Activated T-helper 9 cell treated with anti-CD3 and anti-CD28 coated beads, Interleukin-2, amount 50 U/mL, for 16 hours (primary cell): ENCODE measurements around the gene TMEM14C.
"Not testable (repeated sequence)": the region's sequence is repeated elsewhere in the genome, so short reads cannot be mapped to it uniquely, and the experiment has no call there.

Source experiments
- DNase-seq: peaks from one replicate; pipeline ENCODE4 v3.0.0-alpha.2; 2020; ENCODE audit warnings: low read depth

The TMEM14C gene

DNA sequence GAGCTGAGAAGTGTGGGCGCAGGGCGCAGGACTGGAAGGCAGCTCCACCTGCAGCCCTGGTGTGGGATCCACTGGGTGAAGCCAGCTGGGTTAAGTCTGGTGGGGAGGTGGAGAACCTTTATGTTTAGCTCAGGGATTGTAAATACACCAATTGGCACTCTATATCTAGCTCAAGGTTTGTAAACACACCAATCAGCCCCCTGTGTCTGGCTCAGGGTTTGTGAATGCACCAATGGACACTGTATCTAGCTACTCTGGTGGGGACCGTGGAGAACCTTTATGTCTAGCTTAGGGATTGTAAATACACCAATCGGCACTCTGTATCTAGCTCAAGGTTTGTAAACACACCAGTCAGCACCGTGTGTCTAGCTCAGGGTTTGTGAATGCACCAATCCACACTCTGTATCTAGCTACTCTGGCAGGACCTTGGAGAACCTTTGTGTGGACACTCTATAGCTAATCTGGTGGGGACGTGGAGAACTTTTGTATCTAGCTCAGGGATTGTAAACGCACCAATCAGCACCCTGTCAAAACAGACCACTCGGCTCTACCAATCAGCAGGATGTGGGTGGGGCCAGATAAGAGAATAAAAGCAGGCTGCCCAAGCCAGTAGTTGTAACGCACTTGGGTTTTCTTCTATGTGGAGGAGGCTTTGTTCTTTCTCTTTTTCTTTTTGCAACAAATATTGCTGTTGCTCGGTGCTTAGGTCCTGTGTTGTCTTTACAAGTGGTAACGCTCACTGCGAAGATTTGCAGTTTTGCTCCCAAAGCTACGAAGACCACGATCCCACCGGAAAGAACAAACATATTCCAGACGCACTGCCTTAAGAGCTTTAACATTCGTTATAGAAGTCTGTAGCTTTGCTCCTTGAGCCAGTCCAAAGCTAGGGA lies 1.7 kb upstream of the TMEM14C start:
- DNase-seq = not testable (repeated sequence)

DNA sequence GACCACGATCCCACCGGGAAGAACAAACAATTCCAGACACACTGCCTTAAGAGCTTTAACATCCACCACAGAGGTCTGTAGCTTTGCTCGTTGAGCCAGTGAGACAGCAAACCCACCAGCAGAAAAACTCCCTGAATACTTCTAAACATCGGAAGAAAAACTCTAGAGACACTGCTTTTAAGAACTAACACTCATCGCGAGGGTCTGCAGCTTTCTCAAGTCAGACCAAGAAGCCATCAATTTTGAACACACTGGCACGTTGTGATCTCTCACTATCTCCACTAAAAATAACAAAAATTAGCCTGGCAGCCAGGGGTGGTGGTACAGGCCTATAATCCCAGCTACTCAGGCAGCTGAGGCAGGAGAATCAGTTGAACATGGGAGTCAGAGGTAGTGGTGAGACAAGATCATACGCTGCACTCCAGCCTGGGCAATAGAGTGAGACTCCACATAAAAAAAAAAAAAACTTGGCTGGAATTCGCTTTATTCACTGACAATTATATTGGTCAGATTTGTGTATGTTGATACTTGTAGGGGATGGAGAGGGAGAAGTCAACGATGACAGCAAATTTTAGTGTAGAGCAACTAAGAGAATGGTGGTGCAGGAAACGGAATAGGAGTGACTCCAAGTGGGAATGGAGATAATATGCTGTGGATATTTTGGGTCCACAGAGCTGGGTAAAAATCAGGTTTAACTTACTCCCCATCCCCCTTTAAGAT lies 860 bp upstream of the TMEM14C start:
- DNase-seq = no peak

DNA sequence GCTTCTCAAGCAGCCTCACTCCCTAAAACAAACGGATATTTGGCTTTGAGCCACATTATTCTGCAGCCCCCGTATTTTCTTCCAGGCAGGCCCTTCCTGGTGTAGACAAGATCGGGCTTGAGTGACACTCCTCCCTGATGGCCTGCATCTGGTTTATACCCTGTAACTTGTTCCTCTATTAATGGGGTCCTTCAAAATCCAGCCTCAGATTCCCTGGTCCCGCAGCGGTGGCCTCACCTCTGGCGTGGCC lies 375 bp upstream of the TMEM14C start:
- no peak for DNase-seq

DNA sequence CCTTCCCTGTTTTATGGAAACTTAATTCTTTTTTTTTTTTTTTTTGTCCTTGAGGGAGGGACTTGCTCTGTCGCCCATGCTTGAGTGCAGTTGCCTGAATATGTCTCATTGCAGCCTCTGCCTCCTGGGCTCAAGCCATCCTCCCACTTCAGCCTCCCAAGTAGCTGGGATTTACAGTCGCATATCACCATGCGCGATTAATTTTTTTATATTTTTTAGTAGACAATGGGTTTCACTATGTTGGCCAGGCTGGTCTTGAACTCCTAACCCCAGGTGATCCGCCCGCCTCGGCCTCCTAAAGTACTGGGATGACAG lies 654 bp downstream of the TMEM14C start:
- no peak for DNase-seq

DNA sequence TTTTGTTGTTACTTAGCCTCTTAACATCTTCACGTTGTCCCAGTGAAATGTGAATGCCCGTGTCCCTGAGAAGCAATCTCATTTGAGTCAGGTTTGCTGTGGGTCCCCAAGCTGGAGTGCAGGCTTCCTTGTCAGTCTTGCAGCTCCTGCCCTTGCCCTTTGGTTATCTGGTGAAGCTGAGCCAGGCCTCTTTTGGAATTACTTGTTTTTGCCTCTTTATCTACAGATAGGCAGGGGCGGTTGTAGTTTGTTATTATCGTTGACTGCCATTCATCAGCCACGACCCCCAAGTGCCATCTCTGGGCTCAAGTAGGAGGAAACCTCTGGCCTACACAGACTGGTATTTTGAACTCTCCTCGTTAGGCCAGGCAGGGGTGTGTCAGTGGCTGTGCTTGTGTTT lies 2.2 kb downstream of the TMEM14C start:
- no peak for DNase-seq

DNA sequence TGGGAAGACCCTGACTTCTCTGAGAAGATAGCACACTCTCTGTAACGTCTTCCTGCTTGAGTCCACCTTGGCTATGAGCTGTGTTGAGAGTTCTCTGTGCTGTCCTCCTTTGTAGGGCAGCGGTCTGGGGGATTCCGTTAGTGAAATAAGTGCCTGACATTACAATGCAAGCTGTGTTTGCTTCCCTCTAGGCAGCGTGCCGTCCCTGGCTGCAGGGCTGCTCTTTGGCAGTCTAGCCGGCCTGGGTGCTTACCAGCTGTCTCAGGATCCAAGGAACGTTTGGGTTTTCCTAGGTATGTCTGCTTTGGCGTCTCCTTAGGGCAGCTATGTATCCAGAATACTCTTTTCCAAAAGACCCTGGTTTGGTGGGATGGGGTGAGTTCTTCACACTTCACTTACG lies 2.8 kb downstream of the TMEM14C start:
- no peak for DNase-seq

DNA sequence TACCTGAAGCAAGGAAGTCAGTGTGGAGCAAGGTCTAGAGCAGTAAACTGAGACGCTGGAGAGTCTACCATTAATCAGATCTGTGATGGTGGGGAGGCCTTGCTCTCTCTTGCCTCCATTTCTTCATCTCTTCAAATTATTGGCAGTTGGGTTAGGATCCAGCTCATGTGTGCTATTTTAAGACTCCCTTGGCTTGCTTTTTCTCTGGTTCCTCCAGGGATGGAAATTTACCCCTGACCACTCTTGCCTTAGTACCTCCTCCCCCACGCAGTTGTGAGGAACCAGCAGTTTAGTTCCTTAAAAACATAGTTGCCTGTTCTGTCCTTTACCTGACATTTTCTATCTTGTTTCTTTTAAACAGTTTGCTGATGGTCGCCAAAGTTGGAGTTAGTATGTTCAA lies 7.4 kb downstream of the TMEM14C start:
- DNase-seq = no peak

DNA sequence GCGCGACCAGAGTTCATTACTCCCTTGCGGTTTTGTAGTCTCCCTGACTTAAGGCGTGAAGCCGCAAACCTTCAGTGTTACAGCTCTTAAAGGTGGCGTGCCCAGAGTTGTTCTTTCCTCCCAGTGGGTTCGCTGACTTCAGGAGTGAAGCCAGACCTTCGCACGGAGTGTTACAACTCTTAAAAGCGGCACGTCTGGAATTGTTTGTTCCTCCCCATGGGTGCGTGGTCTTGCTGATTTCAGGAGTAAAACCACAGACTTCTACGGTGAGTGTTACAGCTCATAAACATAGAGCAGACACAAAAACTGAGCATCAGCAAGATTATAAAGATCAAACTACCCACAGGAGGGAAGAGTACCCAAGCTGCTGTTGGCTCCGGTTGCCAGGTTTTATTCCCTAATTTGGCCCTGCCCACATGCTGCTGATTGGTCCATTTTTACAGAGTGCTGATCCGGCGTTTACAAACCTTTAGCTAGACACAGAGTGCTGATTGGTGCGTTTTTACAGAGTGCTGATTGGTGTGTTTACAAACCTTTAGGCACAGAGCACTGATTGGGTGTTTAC lies 10.4 kb downstream of the TMEM14C start:
- no peak for DNase-seq

DNA sequence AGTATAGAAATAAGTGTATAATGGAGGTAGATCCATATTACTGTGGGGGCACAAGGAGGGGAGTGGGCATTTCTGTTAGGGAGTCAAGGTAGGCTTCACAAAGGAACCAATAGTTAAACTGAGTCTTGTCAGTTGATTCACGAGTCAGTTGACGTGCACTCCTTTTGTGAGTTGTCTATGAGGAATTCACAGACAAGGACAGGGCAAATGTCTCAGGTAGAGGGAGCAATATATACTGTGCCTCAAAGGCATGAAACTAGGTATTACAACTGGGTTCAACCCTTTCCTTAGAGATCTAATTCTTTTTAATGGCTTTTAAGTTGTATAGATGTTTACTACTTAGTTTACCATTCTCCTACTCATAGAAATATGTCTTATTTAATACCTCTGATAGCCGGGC lies 11.0 kb downstream of the TMEM14C start:
- no peak for DNase-seq

DNA sequence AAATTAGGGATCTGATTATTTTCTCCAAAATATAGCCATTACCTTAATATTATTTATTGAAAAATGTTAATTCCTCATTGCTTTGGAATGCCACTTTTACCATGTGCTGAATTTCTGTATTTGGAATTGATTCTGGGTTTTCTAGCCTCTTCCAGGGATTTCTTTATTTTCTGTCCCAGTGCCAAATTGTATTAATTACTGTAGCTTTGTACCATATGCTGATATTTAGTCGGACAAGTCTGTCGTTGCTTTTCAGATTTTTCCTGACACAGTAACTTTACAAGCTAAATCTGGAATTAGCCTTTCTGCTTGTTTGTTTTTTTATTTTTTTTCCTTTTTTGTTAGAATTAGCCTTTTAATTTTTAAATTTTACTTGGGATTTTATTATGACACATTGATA lies 13.9 kb downstream of the TMEM14C start:
- DNase-seq = no peak

DNA sequence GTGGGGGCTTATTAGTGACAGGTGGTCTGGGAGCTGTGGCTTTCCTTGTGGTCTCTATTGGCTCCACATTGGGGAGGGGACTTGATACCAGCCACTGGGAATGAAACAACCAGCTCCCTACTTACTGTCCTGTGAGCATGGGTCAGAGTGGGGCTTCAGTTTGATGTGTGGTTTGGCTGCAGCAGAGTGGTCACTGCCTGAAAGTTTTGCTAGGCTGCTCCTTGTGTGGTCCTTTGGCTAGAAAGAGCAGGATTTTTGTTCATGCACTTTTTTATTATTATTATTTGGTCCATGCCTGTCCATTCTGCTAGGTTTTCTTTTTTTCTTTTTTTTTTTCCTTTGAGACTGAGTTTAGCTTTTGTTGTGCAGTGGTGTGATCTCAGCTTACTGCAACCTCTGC lies 17.2 kb downstream of the TMEM14C start:
- no peak for DNase-seq

DNA sequence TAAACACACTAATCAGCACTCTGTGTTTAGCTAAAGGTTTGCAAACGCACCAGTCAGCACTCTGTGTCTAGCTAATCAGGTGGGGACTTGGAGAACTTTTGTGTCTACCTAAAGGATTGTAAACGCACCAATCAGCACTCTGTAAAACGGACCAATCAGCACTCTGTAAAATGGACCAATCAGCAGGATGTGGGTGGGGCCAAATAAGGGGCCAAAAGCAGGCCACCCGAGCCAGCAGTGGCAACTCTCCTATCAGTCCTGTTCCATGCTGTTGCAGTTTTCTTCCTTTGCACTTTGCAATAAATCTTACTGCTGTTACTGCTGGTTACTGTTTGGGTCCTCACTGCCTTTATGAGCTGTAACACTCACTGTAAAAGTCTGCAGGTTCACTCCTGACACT lies 18.8 kb downstream of the TMEM14C start:
- DNase-seq = not testable (repeated sequence)

DNA sequence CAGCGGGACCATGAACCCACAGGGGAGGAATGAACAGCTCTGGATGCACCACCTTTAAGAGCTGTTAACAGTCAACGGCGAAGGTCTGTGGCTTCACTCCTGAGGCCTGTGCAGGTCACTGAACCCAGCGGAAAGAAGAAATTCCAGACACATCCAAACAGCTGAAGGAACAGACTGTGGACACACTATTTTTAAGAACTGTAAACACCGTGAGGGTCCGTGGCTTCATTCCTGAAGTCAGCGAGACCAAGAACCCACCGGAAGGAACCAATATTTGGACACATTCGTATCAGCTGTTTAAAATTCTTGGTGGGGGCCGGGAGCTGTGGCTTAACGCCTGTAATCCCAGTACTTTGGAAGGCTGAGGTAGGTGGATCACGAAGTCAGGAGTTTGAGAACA lies 19.4 kb downstream of the TMEM14C start:
- DNase-seq = no peak

DNA sequence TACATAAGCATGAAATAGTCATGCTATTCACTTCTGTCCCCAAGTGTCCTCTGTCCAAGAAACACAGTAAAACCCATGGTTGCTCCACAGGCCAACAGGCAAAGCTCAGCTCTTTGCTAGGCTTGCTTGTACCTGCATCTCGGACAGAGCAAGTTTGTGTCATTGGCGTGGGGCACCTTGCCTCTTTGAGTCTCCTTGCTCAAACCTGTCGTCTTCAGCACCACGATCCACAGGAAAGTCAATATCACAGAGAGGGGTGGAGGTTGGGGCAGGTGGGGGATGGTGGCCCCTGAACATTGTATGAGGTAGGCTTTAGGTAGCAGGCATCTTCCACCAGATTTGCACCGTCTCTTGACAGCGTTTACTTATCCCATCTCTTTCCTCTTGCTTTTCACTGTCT lies 20.6 kb downstream of the TMEM14C start:
- no peak for DNase-seq

DNA sequence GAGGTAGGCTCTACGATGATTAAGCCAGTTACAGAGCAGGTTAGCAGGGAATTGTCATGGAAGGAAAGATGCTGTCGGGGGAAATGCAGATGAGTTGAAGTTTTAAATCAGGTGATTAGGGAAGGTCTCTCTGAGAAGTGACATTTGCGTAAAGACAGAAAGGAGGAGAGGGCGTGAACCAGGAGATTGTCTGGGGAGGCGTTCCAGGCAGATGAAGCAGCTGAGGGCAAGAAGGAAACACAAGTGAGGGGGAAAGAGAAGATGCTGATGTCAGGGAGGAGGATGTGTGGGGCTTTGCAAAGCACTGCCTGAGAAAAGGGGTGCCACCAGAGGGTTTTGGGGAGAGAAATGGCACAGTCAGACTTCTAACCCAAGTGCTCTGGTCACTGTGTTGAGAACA lies 22.2 kb downstream of the TMEM14C start:
- DNase-seq = no peak

DNA sequence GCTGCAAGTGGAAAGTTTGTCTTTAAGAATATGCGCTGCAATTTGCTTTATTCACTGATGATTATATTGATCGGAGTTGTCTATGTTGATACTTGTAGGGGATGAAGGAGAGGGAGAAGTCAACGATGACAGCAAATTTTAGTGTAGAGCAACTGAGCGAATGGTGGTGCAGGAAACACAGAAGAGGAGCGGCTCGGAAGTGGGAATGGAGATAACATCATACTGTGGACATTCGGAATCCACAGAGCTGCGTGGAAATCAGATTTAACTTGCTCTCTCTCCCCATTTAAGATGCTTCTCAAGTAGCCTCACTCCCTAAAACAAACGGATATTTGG lies 24.0 kb downstream of the TMEM14C start:
- DNase-seq = no peak

DNA sequence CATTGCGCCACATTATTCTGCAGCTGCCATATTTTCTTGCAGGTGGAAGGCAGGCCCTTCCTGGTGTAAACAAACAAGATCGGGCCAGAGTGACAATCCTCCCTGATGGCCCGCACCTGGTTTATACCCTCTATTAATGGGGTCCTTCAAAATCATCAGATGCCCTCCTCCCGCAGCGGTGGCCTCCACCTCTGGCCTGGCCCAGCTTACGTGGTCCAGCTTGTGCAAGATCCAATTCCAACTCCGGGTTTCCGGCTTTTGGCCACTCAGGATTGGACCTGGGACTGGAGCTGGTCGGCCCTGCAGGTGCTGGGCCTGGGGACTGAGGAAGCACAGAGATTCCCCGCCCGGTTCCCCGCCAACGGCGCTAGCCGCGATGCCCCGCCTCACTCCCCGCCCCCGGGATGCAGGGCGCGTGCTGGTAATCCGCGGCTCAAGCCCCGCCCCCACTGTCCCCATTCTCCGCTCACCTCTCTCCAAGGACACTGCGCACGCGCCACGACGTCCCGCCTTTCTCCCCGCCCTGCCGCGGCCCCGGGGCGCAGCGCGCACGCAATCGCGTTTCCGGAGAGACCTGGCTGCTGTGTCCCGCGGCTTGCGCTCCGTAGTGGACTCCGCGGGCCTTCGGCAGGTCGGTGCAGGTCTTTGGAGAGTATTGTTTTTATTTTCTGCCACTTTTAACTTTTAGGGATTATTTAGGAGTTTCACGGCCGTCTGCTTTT lies 24.5 kb downstream of the TMEM14C start, which contains the start of gene TMEM14B:
Gene TMEM14B (plus strand): TSS at position 555 of the 722 bp plus-strand sequence. CDS start 1,441 bp downstream, outside the sequence.
- DNase-seq = peak; percentile 100

DNA sequence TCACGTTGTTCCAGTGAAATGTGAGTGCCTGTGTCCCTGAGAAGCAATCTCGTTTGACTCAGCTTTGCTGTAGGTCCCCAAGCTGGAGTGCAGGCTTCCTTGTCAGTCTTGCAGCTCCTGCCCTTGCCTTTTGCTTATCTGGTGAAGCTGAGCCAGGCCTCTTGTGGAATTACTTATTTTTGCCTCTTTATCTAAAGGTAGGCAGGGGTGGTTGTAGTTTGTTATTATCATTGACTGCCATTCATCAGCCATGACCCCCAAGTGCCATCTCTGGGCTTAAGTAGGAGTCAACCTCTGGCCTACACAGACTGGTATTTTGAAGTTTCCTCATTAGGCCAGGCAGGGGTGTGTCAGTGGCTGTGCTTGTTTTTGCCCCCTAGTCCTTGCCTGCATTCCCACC lies 26.9 kb downstream of the TMEM14C start:
- no peak for DNase-seq

DNA sequence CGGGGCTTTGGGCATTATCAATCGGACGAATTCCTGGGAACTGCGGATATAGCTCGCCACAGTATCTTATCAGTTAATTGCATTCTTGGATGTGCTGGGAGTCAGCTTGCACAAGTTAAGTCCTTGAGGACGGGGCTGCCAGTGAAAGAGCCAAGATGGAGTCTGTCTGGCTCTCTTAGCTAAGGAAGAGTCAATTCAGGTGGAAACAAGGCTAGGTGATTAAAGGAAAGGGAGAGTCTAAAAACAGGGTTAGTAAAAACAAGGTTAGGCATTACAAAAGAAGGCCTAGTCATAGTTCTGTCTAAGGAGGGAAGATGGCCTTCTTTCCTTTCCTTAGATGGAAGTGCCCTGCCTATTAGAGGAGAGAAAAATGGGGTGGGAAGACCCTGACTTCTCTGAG lies 27.7 kb downstream of the TMEM14C start:
- not testable (repeated sequence) for DNase-seq

DNA sequence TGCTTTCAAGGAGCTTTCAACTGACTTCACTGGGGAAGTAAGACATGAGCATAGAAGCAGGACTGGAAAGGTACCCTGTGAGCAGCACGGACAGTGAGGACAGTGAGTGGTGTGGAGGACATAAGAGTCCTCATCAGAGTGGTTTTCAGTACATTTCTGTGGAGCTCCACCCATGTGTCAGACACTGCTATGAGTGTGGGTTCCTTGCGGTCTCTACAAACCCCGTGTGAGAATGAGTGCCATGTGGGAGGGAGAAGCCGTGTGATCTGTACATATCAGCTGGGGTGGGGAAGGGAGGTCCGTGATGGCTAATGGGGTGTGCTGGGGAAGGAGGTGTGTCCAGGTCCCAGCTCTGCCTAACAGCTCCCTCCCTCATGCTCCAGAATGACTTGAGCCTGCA lies 28.9 kb downstream of the TMEM14C start:
- not testable (repeated sequence) for DNase-seq

DNA sequence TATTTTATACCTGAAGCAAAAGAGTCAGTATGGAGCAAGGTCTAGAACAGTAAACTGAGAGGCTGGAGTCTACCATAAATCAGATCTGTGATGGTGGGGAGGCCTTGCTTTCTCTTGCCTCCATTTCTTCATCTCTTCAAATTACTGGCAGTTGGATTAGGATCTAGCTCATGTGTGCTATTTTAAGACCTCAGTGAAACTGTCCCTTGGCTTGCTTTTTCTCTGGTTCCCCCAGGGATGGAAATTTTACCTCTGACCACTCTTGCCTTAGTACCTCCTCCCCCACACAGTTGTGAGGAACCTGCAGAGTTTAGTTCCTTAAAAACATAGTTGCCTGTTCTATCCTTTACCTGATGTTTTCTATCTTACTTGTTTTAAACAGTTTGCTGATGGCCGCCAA lies 33.2 kb downstream of the TMEM14C start:
- DNase-seq = no peak

DNA sequence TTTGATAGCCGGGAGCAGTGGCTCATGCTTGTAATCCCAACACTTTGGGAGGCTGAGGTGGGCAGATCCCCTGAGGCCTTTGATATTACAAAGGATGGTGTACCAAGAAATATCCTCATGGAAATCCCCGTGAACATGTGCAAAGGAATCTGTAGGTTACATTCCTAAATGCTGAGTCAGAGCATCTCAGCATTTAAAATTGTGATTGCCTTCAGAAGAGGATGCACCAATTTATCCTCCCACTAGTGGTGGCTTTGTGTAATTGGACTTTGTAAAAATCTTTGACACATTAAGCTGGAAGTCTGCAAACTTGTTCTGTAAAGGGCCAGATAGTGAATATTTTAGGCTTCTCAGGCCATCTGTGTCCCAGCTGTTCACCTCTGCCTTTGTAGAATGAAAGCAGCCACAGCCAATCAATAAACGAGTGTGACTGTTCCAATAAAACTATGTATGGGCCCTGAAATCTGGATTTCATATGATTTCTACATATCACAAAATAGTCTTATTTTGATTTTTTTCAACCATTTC lies 36.5 kb downstream of the TMEM14C start:
- no peak for DNase-seq

DNA sequence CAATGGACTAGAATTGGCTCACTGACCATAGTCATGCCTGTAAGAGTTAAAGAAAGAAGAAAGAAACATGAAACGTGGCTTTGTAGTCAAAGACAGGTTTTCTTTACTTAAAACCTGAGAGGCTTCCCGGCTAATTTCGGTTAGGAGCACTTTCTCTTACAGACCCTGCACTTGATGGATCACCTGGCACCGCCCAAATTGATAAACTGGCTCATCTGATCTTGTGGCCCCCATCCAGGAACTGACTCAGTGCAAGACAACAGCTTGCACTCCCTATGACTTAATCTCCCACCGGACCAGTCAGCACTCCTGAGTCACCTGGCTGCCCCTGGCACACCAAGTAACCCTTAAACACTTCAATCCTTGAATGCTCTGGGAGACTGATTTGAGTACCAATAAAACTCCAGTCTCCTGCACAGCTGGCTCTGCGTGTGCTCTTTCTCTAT lies 37.0 kb downstream of the TMEM14C start:
- DNase-seq = no peak
